Measurements from ENCODE around the gene SPON1.
A peak's percentile ranks its signal among the peaks of the same experiment; 100 is the strongest.

SPON1 gene

GRCh38 chr11:14264966-14265365 is 302.4 kb downstream of the SPON1 start:
- WGBS (ENCODE audit: insufficient coverage): 94% methylated on average over 2 of the region's 2 CpGs

GRCh38 chr11:14266622-14267021 is 304.1 kb downstream of the SPON1 start:
- DNase-seq: no peak
- H3K36me3 ChIP-seq (ENCODE audit: control insufficient read depth in 4 of 4, insufficient read depth in 4 of 4, low read length in 3 of 4): no peaks in the 10 kb centered on the region
- peaks cover 0 to 2% (median 0%) of the 10 kb centered on the region in 5 experiments for H3K9me3 ChIP-seq (ENCODE audit: control extremely low read depth in 1 of 5, control insufficient read depth in 4 of 5, insufficient read depth in 2 of 5, low read depth in 1 of 5, low read length in 4 of 5)
- CTCF ChIA-PET: no interaction called here
- H3K4me3 ChIP-seq (ENCODE audit: control insufficient read depth in 1 of 7, extremely low read depth in 1 of 7, insufficient read depth in 4 of 7, low read depth in 2 of 7, low read length in 6 of 7): no peak overlapping the region
- peaks cover 11 to 17% (median 14%) of the 10 kb centered on the region in 4 experiments for H3K4me1 ChIP-seq (ENCODE audit: control extremely low read depth in 1 of 4, control insufficient read depth in 4 of 4, insufficient read depth in 4 of 4, low read length in 3 of 4)
- no CpG with 5 or more reads among the region's 1 CpG for WGBS (ENCODE audit: insufficient coverage)
- POLR2A ChIA-PET: no interaction called here
- H3K27ac ChIP-seq (ENCODE audit: insufficient read depth in 1 of 2, low read depth in 1 of 2, low read length in 2 of 2, poor library complexity in 1 of 2, severe bottlenecking in 2 of 2): no peak overlapping the region
- peaks cover 2 to 83% (median 36%) of the 10 kb centered on the region in 5 experiments for H3K27me3 ChIP-seq (replicated peaks in 2 of 5; ENCODE audit: control insufficient read depth in 4 of 5, insufficient read depth in 5 of 5, low read length in 4 of 5)

More at GRCh38 chr11:14264966-14265365, 302.4 kb downstream of the SPON1 start:
- H3K9me3 ChIP-seq (ENCODE audit: control extremely low read depth in 1 of 5, control insufficient read depth in 4 of 5, insufficient read depth in 2 of 5, low read depth in 1 of 5, low read length in 4 of 5): peaks cover 0 to 2% (median 0%) of the 10 kb centered on the region in 5 experiments
- no peak overlapping the region for H3K27ac ChIP-seq (ENCODE audit: insufficient read depth in 1 of 2, low read depth in 1 of 2, low read length in 2 of 2, poor library complexity in 1 of 2, severe bottlenecking in 2 of 2)
- H3K4me1 ChIP-seq (ENCODE audit: control extremely low read depth in 1 of 4, control insufficient read depth in 4 of 4, insufficient read depth in 4 of 4, low read length in 3 of 4): peaks cover 0 to 1% (median under 1%) of the 10 kb centered on the region in 4 experiments
- H3K36me3 ChIP-seq (ENCODE audit: control insufficient read depth in 4 of 4, insufficient read depth in 4 of 4, low read length in 3 of 4): no peaks in the 10 kb centered on the region
- no peak for DNase-seq
- CTCF ChIA-PET: interaction anchor here (0.6 to 1.0 kb wide), 2 partner anchors 15 to 36 kb away, joined by 3 read pairs; no protein-coding TSS in a partner anchor
- POLR2A ChIA-PET: no interaction called here
- peaks cover 2 to 97% (median 39%) of the 10 kb centered on the region in 5 experiments for H3K27me3 ChIP-seq (replicated peaks in 2 of 5; ENCODE audit: control insufficient read depth in 4 of 5, insufficient read depth in 5 of 5, low read length in 4 of 5)
- no peak overlapping the region for H3K4me3 ChIP-seq (ENCODE audit: control insufficient read depth in 1 of 7, extremely low read depth in 1 of 7, insufficient read depth in 4 of 7, low read depth in 2 of 7, low read length in 6 of 7)

GRCh38 chr11:14267861-14268635 is 305.5 kb downstream of the SPON1 start:
- Histone ChIP-seq H3K36me3 (ENCODE audit: control insufficient read depth in 4 of 4, insufficient read depth in 4 of 4, low read length in 3 of 4) (no peaks in the 10 kb centered on the region), H3K4me1 (ENCODE audit: control extremely low read depth in 1 of 4, control insufficient read depth in 4 of 4, insufficient read depth in 4 of 4, low read length in 3 of 4) (peaks cover 13 to 22% (median 20%) of the 10 kb centered on the region in 4 experiments), H3K4me3 (ENCODE audit: control insufficient read depth in 1 of 7, extremely low read depth in 1 of 7, insufficient read depth in 4 of 7, low read depth in 2 of 7, low read length in 6 of 7) (no peak overlapping the region), H3K9me3 (ENCODE audit: control extremely low read depth in 1 of 5, control insufficient read depth in 4 of 5, insufficient read depth in 2 of 5, low read depth in 1 of 5, low read length in 4 of 5) (peaks cover 0 to 2% (median 0%) of the 10 kb centered on the region in 5 experiments), H3K27me3 (replicated peaks in 2 of 5; ENCODE audit: control insufficient read depth in 4 of 5, insufficient read depth in 5 of 5, low read length in 4 of 5) (peaks cover 2 to 80% (median 29%) of the 10 kb centered on the region in 5 experiments), H3K27ac (ENCODE audit: insufficient read depth in 1 of 2, low read depth in 1 of 2, low read length in 2 of 2, poor library complexity in 1 of 2, severe bottlenecking in 2 of 2) (no peak overlapping the region)
- ChIA-PET POLR2A (no interaction called here), CTCF (interaction anchor here (1.3 kb wide), 1 partner anchor 311 kb away, joined by 3 read pairs; no protein-coding TSS in a partner anchor)
- no peak for DNase-seq
- WGBS (ENCODE audit: insufficient coverage): 95% methylated on average over 6 of the region's 6 CpGs

GRCh38 chr11:14269692-14270573 is 307.4 kb downstream of the SPON1 start:
- H3K27me3 ChIP-seq (replicated peaks in 2 of 5; ENCODE audit: control insufficient read depth in 4 of 5, insufficient read depth in 5 of 5, low read length in 4 of 5): peaks cover 2 to 81% (median 34%) of the 10 kb centered on the region in 5 experiments
- no peak overlapping the region for H3K27ac ChIP-seq (ENCODE audit: insufficient read depth in 1 of 2, low read depth in 1 of 2, low read length in 2 of 2, poor library complexity in 1 of 2, severe bottlenecking in 2 of 2)
- no peaks in the 10 kb centered on the region for H3K36me3 ChIP-seq (ENCODE audit: control insufficient read depth in 4 of 4, insufficient read depth in 4 of 4, low read length in 3 of 4)
- H3K9me3 ChIP-seq (ENCODE audit: control extremely low read depth in 1 of 5, control insufficient read depth in 4 of 5, insufficient read depth in 2 of 5, low read depth in 1 of 5, low read length in 4 of 5): peaks cover 0 to 2% (median 0%) of the 10 kb centered on the region in 5 experiments
- WGBS (ENCODE audit: insufficient coverage): 57% methylated on average over 2 of the region's 5 CpGs
- no peak overlapping the region for H3K4me3 ChIP-seq (ENCODE audit: control insufficient read depth in 1 of 7, extremely low read depth in 1 of 7, insufficient read depth in 4 of 7, low read depth in 2 of 7, low read length in 6 of 7)
- peak in 1 of 3 donors; percentile 10 for DNase-seq
- ChIA-PET POLR2A (no interaction called here), CTCF (interaction anchor here (1.0 to 1.6 kb wide), 4 partner anchors 12 to 104 kb away, joined by 3 to 6 read pairs (median 3); no protein-coding TSS in a partner anchor)
- H3K4me1 ChIP-seq (ENCODE audit: control extremely low read depth in 1 of 4, control insufficient read depth in 4 of 4, insufficient read depth in 4 of 4, low read length in 3 of 4): peaks cover 13 to 22% (median 20%) of the 10 kb centered on the region in 4 experiments

- H3K36me3 ChIP-seq (ENCODE audit: control insufficient read depth in 4 of 4, insufficient read depth in 4 of 4, low read length in 3 of 4): no peaks in the 10 kb centered on the region
- H3K27me3 ChIP-seq (replicated peaks in 2 of 5; ENCODE audit: control insufficient read depth in 4 of 5, insufficient read depth in 5 of 5, low read length in 4 of 5): peaks cover 2 to 81% (median 28%) of the 10 kb centered on the region in 5 experiments
- H3K4me1 ChIP-seq (ENCODE audit: control extremely low read depth in 1 of 4, control insufficient read depth in 4 of 4, insufficient read depth in 4 of 4, low read length in 3 of 4): peaks cover 13 to 22% (median 20%) of the 10 kb centered on the region in 4 experiments
- POLR2A ChIA-PET: no interaction called here
- peak overlapping the region in 1 of 7 experiments; percentile 24 for H3K4me3 ChIP-seq (ENCODE audit: control insufficient read depth in 1 of 7, extremely low read depth in 1 of 7, insufficient read depth in 4 of 7, low read depth in 2 of 7, low read length in 6 of 7)
- DNase-seq: peak; percentile 68 to 93 (median 90)
- WGBS (ENCODE audit: insufficient coverage): 0% methylated on average over 4 of the region's 6 CpGs
- CTCF ChIA-PET: no interaction called here
- H3K27ac ChIP-seq (ENCODE audit: insufficient read depth in 1 of 2, low read depth in 1 of 2, low read length in 2 of 2, poor library complexity in 1 of 2, severe bottlenecking in 2 of 2): no peak overlapping the region
- H3K9me3 ChIP-seq (ENCODE audit: control extremely low read depth in 1 of 5, control insufficient read depth in 4 of 5, insufficient read depth in 2 of 5, low read depth in 1 of 5, low read length in 4 of 5): peaks cover 0 to under 1% (median 0%) of the 10 kb centered on the region in 5 experiments
These were observed 308.4 kb downstream of the SPON1 start for GRCh38 chr11:14270690-14271542.

GRCh38 chr11:14273895-14274294 is 311.4 kb downstream of the SPON1 start:
- ChIA-PET CTCF (no interaction called here), POLR2A (no interaction called here)
- no peaks in the 10 kb centered on the region for H3K9me3 ChIP-seq (ENCODE audit: control extremely low read depth in 1 of 5, control insufficient read depth in 4 of 5, insufficient read depth in 2 of 5, low read depth in 1 of 5, low read length in 4 of 5)
- no peaks in the 10 kb centered on the region for H3K36me3 ChIP-seq (ENCODE audit: control insufficient read depth in 4 of 4, insufficient read depth in 4 of 4, low read length in 3 of 4)
- WGBS (ENCODE audit: insufficient coverage): 100% methylated on average over 2 of the region's 2 CpGs
- H3K27me3 ChIP-seq (replicated peaks in 2 of 5; ENCODE audit: control insufficient read depth in 4 of 5, insufficient read depth in 5 of 5, low read length in 4 of 5): peaks cover 0 to 66% (median 16%) of the 10 kb centered on the region in 5 experiments
- H3K4me3 ChIP-seq (ENCODE audit: control insufficient read depth in 1 of 7, extremely low read depth in 1 of 7, insufficient read depth in 4 of 7, low read depth in 2 of 7, low read length in 6 of 7): no peak overlapping the region
- H3K4me1 ChIP-seq (ENCODE audit: control extremely low read depth in 1 of 4, control insufficient read depth in 4 of 4, insufficient read depth in 4 of 4, low read length in 3 of 4): peaks cover 13 to 22% (median 20%) of the 10 kb centered on the region in 4 experiments
- H3K27ac ChIP-seq (ENCODE audit: insufficient read depth in 1 of 2, low read depth in 1 of 2, low read length in 2 of 2, poor library complexity in 1 of 2, severe bottlenecking in 2 of 2): no peak overlapping the region
- DNase-seq: no peak
